GM12801 (cell line): ENCODE data around the gene CNDP1.

Experiments
- TF ChIP-seq, protein P1 (sequence below): IDR thresholded peaks from one replicate; pipeline ENCODE4 v1.5.1; 2011; ENCODE audit warnings: control low read depth; ENCODE audit not compliant: insufficient read length; ENCODE audit errors: extremely low read depth

Gene CNDP1

DNA sequence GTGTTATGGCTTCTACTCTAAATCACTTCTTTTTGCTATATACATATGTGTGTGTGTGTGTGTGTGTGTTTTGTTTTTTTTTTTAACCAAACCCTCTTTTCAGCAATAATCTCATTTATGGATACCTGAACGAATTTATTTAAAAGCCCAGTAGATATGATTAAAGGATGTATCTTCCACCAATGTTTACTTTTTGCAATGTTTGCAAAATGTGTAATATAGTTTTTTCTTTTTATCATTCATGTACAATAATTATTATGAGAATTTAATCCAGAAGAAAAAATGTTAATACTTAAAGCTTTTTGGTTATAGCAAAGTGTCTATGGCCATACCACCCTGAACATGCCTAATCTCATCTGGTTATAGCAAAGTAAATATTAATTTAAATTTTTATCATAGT lies 39.8 kb upstream of the CNDP1 start:
- TF ChIP-seq, protein P1, sequence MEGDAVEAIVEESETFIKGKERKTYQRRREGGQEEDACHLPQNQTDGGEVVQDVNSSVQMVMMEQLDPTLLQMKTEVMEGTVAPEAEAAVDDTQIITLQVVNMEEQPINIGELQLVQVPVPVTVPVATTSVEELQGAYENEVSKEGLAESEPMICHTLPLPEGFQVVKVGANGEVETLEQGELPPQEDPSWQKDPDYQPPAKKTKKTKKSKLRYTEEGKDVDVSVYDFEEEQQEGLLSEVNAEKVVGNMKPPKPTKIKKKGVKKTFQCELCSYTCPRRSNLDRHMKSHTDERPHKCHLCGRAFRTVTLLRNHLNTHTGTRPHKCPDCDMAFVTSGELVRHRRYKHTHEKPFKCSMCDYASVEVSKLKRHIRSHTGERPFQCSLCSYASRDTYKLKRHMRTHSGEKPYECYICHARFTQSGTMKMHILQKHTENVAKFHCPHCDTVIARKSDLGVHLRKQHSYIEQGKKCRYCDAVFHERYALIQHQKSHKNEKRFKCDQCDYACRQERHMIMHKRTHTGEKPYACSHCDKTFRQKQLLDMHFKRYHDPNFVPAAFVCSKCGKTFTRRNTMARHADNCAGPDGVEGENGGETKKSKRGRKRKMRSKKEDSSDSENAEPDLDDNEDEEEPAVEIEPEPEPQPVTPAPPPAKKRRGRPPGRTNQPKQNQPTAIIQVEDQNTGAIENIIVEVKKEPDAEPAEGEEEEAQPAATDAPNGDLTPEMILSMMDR = no peak

DNA sequence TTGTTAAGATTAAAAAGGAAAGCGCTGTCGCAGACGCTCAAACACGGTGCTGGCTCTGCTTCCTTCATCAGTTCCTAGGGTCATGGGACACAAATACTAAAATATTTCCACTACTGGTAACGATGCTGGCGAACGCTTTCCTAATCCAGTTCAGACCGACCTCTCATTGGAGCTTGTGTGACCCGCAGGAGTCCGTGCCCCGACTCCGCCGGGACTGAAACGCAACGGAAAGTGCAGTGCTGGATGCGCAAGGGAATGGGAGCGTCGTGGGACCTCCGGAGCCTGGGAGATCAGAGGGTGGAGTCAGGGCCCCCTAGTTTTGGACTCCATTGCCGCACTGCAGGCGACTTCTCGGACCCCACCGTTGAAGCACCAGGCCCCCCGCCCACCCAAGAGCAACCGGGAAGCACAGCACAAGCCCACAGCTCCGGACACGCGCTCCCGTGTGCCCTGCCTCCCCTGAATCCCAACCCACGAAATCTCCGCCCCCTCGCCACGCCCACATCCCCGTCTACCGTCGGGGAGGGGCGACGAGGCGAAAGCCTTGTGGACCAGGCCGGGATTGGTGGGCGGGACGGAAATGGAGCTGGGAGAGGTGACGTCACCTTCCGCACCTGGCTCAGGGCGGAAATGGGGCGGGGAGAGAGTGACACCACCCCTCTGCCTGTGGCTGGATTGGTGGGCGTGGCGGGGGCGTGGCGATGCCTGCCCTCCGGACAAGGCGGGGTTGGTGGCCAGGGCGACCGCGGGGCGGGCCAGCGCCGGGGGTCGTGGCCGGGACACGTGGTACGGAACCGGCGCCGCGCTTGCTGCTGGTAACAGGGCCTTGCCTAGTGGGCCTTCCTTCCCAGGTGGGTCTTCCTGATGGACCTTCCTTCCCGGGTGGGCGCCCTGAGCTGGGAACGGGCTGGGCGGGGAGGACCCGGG lies 38.5 kb upstream of the CNDP1 start, which contains the start of gene CNDP2:
Gene CNDP2 (plus strand): TSS at position 783 of the 927 bp plus-strand sequence. CDS start 3,611 bp downstream, outside the sequence.
- TF ChIP-seq, protein P1 = no peak

DNA sequence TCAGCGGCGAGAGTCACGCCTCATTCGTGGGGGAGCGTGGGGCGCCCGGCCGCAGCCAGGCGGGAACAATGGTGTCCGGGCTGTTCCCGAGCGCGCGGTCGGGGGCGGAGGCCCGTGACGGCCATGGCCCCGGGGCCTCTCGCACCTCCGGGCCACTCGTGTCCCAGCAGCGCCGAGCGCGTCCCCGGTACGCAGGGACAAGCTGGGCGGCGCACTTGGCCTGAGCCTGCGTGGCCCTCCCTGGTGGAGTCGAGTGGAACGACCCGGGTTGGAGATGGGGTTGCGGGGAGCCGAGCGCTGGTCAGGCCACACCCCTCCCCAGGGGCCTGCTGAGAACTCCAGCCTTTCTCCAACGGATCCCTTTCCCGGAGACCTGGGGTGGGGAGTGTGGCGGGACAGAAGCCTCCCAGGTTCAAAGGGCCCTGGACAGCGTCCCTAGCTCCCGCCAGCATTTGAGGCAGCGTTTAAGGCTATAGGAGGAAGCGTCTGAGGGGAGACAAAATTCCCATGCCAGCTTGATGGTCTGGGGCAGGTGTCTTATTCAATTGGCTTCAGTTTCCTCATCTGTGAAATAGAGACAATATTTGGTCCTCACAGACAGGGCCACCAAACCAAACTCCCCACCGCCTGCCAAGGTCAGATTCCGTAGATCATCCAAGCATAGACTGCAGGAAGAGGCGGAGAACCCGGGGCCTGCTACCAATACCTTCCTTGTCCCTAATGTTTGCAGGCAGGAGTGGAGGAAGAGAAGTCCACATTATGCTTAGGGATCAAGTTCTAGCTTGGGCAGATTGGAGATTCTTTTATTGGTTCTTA lies 37.6 kb upstream of the CNDP1 start:
- TF ChIP-seq, protein P1 = no peak

DNA sequence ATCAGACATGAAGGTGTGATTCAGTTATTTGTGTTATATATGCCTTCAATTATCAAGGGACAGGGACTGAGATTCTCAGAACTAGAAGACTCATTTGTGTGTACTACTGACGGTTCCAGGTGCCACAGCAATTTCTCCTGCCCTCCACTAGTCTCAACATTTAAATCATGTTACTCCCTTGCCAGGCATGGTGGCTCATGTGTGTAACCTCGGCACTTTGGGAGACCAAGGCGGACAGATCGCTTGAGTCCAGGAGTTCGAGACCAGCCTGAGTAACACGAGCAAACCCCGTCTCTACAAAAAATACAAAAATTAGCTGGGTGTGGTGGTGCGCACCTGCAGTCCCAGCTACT lies 37.0 kb upstream of the CNDP1 start:
- TF ChIP-seq, protein P1 = no peak

DNA sequence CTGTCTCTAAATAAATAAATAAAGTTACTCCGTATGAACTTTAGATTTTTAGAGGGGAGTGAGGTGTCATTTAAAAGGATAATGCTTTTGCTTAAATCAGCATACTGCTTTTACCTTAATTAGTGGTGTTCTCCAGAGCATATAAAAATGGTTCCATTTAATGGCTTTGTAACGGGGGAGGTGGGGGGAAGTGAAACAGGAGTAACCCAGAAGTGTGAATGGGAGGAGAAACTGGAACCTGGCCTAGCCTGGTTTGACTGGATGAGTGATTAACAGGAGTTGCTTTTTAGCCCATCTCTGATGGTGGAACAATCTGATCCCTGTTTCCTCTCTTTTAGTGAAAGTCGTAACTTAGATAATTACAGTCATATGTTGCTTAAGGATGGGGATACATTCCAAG lies 36.5 kb upstream of the CNDP1 start:
- TF ChIP-seq, protein P1 = no peak

DNA sequence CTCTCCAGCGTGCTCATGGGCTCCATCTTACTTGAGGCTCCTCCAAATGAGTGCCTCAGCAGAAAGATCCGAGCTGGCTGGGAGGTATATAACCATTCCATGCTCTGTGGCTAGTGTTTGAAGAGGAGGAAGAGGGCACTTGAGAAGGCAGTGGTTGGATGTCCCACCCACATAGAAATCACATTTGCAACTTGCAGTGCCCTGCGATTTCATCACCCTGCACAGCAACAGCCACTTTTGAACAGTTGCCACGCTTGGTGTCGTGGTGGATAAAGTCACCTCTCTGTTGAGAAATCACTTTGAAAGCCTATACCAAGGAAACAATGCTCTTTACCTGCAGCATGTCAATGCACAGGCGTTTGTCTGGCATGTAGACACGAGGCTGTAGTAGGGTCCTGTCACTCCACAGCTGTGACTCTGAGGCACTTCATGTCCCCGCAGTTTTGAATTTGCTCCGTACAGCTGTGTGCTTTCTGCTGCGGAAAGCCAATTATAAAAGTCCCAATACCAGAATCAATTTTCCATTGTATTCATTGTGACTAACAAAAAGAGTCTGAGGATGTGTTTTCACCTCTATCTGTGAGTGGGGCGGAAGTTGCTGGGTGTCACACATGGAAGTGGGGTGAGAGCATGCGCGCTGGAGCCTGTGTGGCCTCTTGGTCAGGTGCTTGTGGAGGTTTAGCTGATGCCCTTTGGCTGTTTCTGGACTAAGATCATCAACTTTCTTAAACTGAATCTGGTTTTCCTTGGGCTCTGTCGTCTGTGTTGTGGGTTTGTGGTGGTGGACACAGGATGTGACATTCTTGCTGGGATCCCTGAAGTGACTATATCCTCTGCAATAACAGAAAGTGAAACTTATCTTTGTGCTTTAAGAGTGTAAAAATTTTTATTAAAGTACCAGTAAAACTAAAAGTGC lies 35.3 kb upstream of the CNDP1 start:
- TF ChIP-seq, protein P1 = no peak

DNA sequence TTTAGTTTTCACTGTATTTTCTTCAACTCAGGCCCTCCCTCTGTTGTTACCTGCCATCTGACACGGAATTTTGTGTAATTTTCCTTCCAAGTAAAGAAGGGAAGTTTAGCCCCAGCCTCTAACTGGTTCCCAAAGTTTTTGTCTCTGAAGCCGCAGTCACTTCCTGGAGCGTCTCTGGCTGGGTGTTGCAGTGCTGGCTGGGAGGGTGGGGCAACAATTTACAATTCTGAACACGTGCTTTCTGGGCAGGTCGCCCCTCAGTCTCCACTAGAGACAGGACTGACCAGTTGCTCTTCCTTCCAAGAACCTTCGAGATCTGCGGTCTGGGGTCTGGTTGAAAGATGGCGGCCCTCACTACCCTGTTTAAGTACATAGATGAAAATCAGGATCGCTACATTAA lies 34.7 kb upstream of the CNDP1 start:
- TF ChIP-seq, protein P1 = no peak
